SK-N-SH treated with all-trans-retinoic acid at 6 μM for 48 hours (cell line): ENCODE data around the gene PRSS22.

Experiments
- ATAC-seq: fragments of 200-7000 bp; cut with Tn5 transposase; 3 replicates; pipeline ENCODE4 v1.9.1; 2020; ENCODE audit warnings: mild to moderate bottlenecking, moderate library complexity
- ARNTL ChIP-seq: fragments of 450-650 bp; formaldehyde crosslinking; IDR thresholded peaks from 2 replicates; pipeline ENCODE4 v1.5.0; 2020; ENCODE audit warnings: low read depth, mild to moderate bottlenecking, moderate library complexity, borderline replicate concordance
- BACH2 ChIP-seq: fragments of 250-450 bp; sonication (Bioruptor Pico); IDR thresholded peaks from 2 replicates; pipeline ENCODE4 v1.9.0; 2021; ENCODE audit warnings: mild to moderate bottlenecking, borderline replicate concordance
- CREB5 ChIP-seq: fragments of 250-450 bp; sonication (Bioruptor Pico); IDR thresholded peaks from 2 replicates; pipeline ENCODE4 v1.5.1; 2020; ENCODE audit warnings: low read depth, mild to moderate bottlenecking, moderate library complexity
- CSDC2 ChIP-seq: fragments of 250-450 bp; sonication (Bioruptor Pico); IDR thresholded peaks from 2 replicates; pipeline ENCODE4 v1.5.0; 2020; ENCODE audit warnings: mild to moderate bottlenecking, moderate library complexity
- ESRRG ChIP-seq: fragments of 250-450 bp; sonication (Bioruptor Pico); IDR thresholded peaks from 2 replicates; pipeline ENCODE4 v1.6.1; 2021; ENCODE audit warnings: mild to moderate bottlenecking
- GLIS3 ChIP-seq: fragments of 250-450 bp; sonication (Bioruptor Pico); IDR thresholded peaks from 2 replicates; pipeline ENCODE4 v1.5.0; 2020; ENCODE audit warnings: mild to moderate bottlenecking, moderate library complexity
- ISL1 ChIP-seq: fragments of 250-450 bp; sonication (Bioruptor Pico); IDR thresholded peaks from 2 replicates; pipeline ENCODE4 v2.1.2; 2022; ENCODE audit warnings: mild to moderate bottlenecking, moderate library complexity
- OSR1 ChIP-seq: fragments of 250-450 bp; sonication (Bioruptor Pico); IDR thresholded peaks from 2 replicates; pipeline ENCODE4 v1.8.0; 2022; ENCODE audit warnings: moderate library complexity, mild to moderate bottlenecking, inconsistent platforms
- PATZ1 ChIP-seq: fragments of 250-450 bp; sonication (Bioruptor Pico); IDR thresholded peaks from 2 replicates; pipeline ENCODE4 v1.8.0; 2020; ENCODE audit warnings: mild to moderate bottlenecking, moderate library complexity, borderline replicate concordance
- POU6F1 ChIP-seq: fragments of 250-450 bp; sonication (Bioruptor Pico); IDR thresholded peaks from 2 replicates; pipeline ENCODE4 v1.8.0; 2021; ENCODE audit warnings: low read depth, mild to moderate bottlenecking, moderate library complexity, borderline replicate concordance
- PPARA ChIP-seq: fragments of 250-450 bp; sonication (Bioruptor Pico); IDR thresholded peaks from 2 replicates; pipeline ENCODE4 v1.5.0; 2020; ENCODE audit warnings: mild to moderate bottlenecking, borderline replicate concordance
- RARB ChIP-seq: fragments of 250-450 bp; sonication (Bioruptor Pico); IDR thresholded peaks from 2 replicates; pipeline ENCODE4 v1.8.0; 2021; ENCODE audit warnings: mild to moderate bottlenecking, moderate library complexity
- SNAI2 ChIP-seq: fragments of 250-450 bp; sonication (Bioruptor Pico); IDR thresholded peaks from 2 replicates; pipeline ENCODE4 v1.5.0; 2020; ENCODE audit warnings: mild to moderate bottlenecking, moderate library complexity
- TCF4 ChIP-seq: fragments of 250-450 bp; sonication (Bioruptor Pico); IDR thresholded peaks from 2 replicates; pipeline ENCODE4 v1.8.0; 2021; ENCODE audit warnings: mild to moderate bottlenecking, moderate library complexity, borderline replicate concordance
- TOX ChIP-seq: fragments of 250-450 bp; sonication (Bioruptor Pico); IDR thresholded peaks from 2 replicates; pipeline ENCODE4 v1.8.0; 2021; ENCODE audit warnings: mild to moderate bottlenecking, moderate library complexity, borderline replicate concordance
- TSHZ2 ChIP-seq: fragments of 250-450 bp; sonication (Bioruptor Pico); IDR thresholded peaks from 2 replicates; pipeline ENCODE4 v1.5.0; 2020; ENCODE audit warnings: mild to moderate bottlenecking, moderate library complexity
- ZC3H10 ChIP-seq: fragments of 250-450 bp; sonication (Bioruptor Pico); IDR thresholded peaks from 2 replicates; pipeline ENCODE4 v1.5.1; 2021; ENCODE audit warnings: mild to moderate bottlenecking, moderate library complexity
- ZFP3 ChIP-seq: fragments of 250-450 bp; sonication (Bioruptor Pico); IDR thresholded peaks from 2 replicates; pipeline ENCODE4 v1.5.0; 2020; ENCODE audit warnings: mild to moderate bottlenecking, moderate library complexity
- ZFP30 ChIP-seq: fragments of 450-650 bp; formaldehyde crosslinking; IDR thresholded peaks from 2 replicates; pipeline ENCODE4 v1.5.0; 2022; ENCODE audit warnings: mild to moderate bottlenecking, moderate library complexity
- ZNF565 ChIP-seq: fragments of 450-650 bp; formaldehyde crosslinking; conservative IDR thresholded peaks from 2 replicates; pipeline ENCODE4 v1.5.0; 2020; ENCODE audit warnings: low read depth, mild to moderate bottlenecking, moderate library complexity
- ZNF70 ChIP-seq: fragments of 450-650 bp; formaldehyde crosslinking; IDR thresholded peaks from 2 replicates; pipeline ENCODE4 v1.5.0; 2020; ENCODE audit warnings: mild to moderate bottlenecking, moderate library complexity
- ZNF8 ChIP-seq: fragments of 450-650 bp; formaldehyde crosslinking; IDR thresholded peaks from 2 replicates; pipeline ENCODE4 v1.5.0; 2020; ENCODE audit warnings: mild to moderate bottlenecking, moderate library complexity

The PRSS22 gene

GRCh38 chr16:2867661-2867986 is 9.7 kb upstream of the PRSS22 start:
- TF ChIP-seq TSHZ2 (CRISPR knock-in tag) = no peak
- no peak for TF ChIP-seq CREB5
- TF ChIP-seq PPARA (CRISPR knock-in tag) = no peak
- no peak for TF ChIP-seq PATZ1 (CRISPR knock-in tag)
- TF ChIP-seq ZNF565 = no peak
- TF ChIP-seq GLIS3 = no peak
- no peak for TF ChIP-seq ZNF70 (CRISPR knock-in tag)
- TF ChIP-seq BACH2 (CRISPR knock-in tag) = no peak
- TF ChIP-seq ZNF8 = no peak
- TF ChIP-seq ZFP30 (CRISPR knock-in tag) = no peak
- TF ChIP-seq TOX = no peak
- no peak for TF ChIP-seq TCF4 (CRISPR knock-in tag)
- no peak for TF ChIP-seq ESRRG (CRISPR knock-in tag)
- no peak for TF ChIP-seq ZC3H10 (CRISPR knock-in tag)
- no peak for TF ChIP-seq OSR1 (CRISPR knock-in tag)
- TF ChIP-seq ISL1 (CRISPR knock-in tag) = no peak; the same call in 1 of the 2 replicates
- no peak for TF ChIP-seq SNAI2 (CRISPR knock-in tag)
- TF ChIP-seq POU6F1 (CRISPR knock-in tag) = no peak
- TF ChIP-seq ZFP3 = no peak
- no peak for ATAC-seq

- TF ChIP-seq RARB (no peak), CREB5 (no peak), ISL1 (CRISPR knock-in tag) (no peak), SNAI2 (CRISPR knock-in tag) (no peak), ARNTL (CRISPR knock-in tag) (no peak), ZNF8 (no peak), POU6F1 (CRISPR knock-in tag) (no peak), GLIS3 (no peak), PATZ1 (CRISPR knock-in tag) (no peak), ZFP3 (no peak), TSHZ2 (CRISPR knock-in tag) (no peak), TCF4 (CRISPR knock-in tag) (no peak), ZNF70 (CRISPR knock-in tag) (no peak), ZC3H10 (CRISPR knock-in tag) (no peak), ZFP30 (CRISPR knock-in tag) (no peak), CSDC2 (CRISPR knock-in tag) (no peak), OSR1 (CRISPR knock-in tag) (no peak), BACH2 (CRISPR knock-in tag) (no peak), ZNF565 (no peak), TOX (no peak)
- TF ChIP-seq, all 23 proteins: peak for 0
- ATAC-seq = no peak
These were observed 8.5 kb upstream of the PRSS22 start for GRCh38 chr16:2866431-2866830.
